ENCODE data around the gene CDH7.

Gene CDH7

GRCh38 chr18:65750389-65751154, at the start of gene CDH7:
Gene CDH7 (plus strand): TSS chr18:65751012. CDS start chr18:65762843, 11,831 bp downstream.
- H3K36me3 ChIP-seq (ENCODE audit: control insufficient read depth, insufficient read depth, low read length): no peaks in the 10 kb centered on the region
- no peak within 1 kb of the TSS for H3K9ac ChIP-seq (ENCODE audit: low read length)
- no peaks in the 10 kb centered on the region for H3K9me3 ChIP-seq (ENCODE audit: control insufficient read depth, low read length)
- H3K27me3 ChIP-seq (ENCODE audit: control insufficient read depth, insufficient read depth, low read length): peaks cover 7% of the 10 kb centered on the region
- no peak within 1 kb of the TSS for H3K4me3 ChIP-seq (ENCODE audit: low read length)
- no peaks in the 10 kb centered on the region for H3K4me1 ChIP-seq (ENCODE audit: control insufficient read depth, insufficient read depth, low read length)

GRCh38 chr18:65704046-65704445, 46.8 kb upstream of the CDH7 start:
- Histone ChIP-seq H3K4me3 (ENCODE audit: low read length) (no peak overlapping the region), H3K9ac (ENCODE audit: low read length) (no peak overlapping the region), H3K27me3 (ENCODE audit: control insufficient read depth, insufficient read depth, low read length) (no peaks in the 10 kb centered on the region), H3K36me3 (ENCODE audit: control insufficient read depth, insufficient read depth, low read length) (no peaks in the 10 kb centered on the region), H3K9me3 (ENCODE audit: control insufficient read depth, low read length) (no peaks in the 10 kb centered on the region), H3K4me1 (ENCODE audit: control insufficient read depth, insufficient read depth, low read length) (no peaks in the 10 kb centered on the region)

GRCh38 chr18:65706646-65707045, 44.2 kb upstream of the CDH7 start:
- no peak overlapping the region for H3K4me3 ChIP-seq (ENCODE audit: low read length)

GRCh38 chr18:65711493-65711892, 39.3 kb upstream of the CDH7 start:
- no peaks in the 10 kb centered on the region for H3K9me3 ChIP-seq (ENCODE audit: control insufficient read depth, low read length)
- H3K4me1 ChIP-seq (ENCODE audit: control insufficient read depth, insufficient read depth, low read length): no peaks in the 10 kb centered on the region

More at GRCh38 chr18:65706646-65707045, 44.2 kb upstream of the CDH7 start:
- H3K36me3 ChIP-seq (ENCODE audit: control insufficient read depth, insufficient read depth, low read length): no peaks in the 10 kb centered on the region
- no peaks in the 10 kb centered on the region for H3K27me3 ChIP-seq (ENCODE audit: control insufficient read depth, insufficient read depth, low read length)
- H3K4me1 ChIP-seq (ENCODE audit: control insufficient read depth, insufficient read depth, low read length): no peaks in the 10 kb centered on the region
- H3K9ac ChIP-seq (ENCODE audit: low read length): no peak overlapping the region
- H3K9me3 ChIP-seq (ENCODE audit: control insufficient read depth, low read length): no peaks in the 10 kb centered on the region

GRCh38 chr18:65721619-65722018, 29.2 kb upstream of the CDH7 start:
- no peak overlapping the region for H3K4me3 ChIP-seq (ENCODE audit: low read length)
- no peaks in the 10 kb centered on the region for H3K4me1 ChIP-seq (ENCODE audit: control insufficient read depth, insufficient read depth, low read length)
- H3K36me3 ChIP-seq (ENCODE audit: control insufficient read depth, insufficient read depth, low read length): no peaks in the 10 kb centered on the region
- H3K27me3 ChIP-seq (ENCODE audit: control insufficient read depth, insufficient read depth, low read length): no peaks in the 10 kb centered on the region
- no peak overlapping the region for H3K9ac ChIP-seq (ENCODE audit: low read length)
- H3K9me3 ChIP-seq (ENCODE audit: control insufficient read depth, low read length): no peaks in the 10 kb centered on the region

More at GRCh38 chr18:65711493-65711892, 39.3 kb upstream of the CDH7 start:
- Histone ChIP-seq H3K27me3 (ENCODE audit: control insufficient read depth, insufficient read depth, low read length) (no peaks in the 10 kb centered on the region), H3K9ac (ENCODE audit: low read length) (no peak overlapping the region), H3K4me3 (ENCODE audit: low read length) (no peak overlapping the region), H3K36me3 (ENCODE audit: control insufficient read depth, insufficient read depth, low read length) (no peaks in the 10 kb centered on the region)

- Histone ChIP-seq H3K36me3 (ENCODE audit: control insufficient read depth, insufficient read depth, low read length) (no peaks in the 10 kb centered on the region), H3K4me3 (ENCODE audit: low read length) (no peak overlapping the region), H3K27me3 (ENCODE audit: control insufficient read depth, insufficient read depth, low read length) (no peaks in the 10 kb centered on the region), H3K4me1 (ENCODE audit: control insufficient read depth, insufficient read depth, low read length) (no peaks in the 10 kb centered on the region), H3K9me3 (ENCODE audit: control insufficient read depth, low read length) (no peaks in the 10 kb centered on the region), H3K9ac (ENCODE audit: low read length) (no peak overlapping the region)
Measured at GRCh38 chr18:65725251-65726050, 25.4 kb upstream of the CDH7 start.

GRCh38 chr18:65735155-65735554, 15.7 kb upstream of the CDH7 start:
- no peak overlapping the region for H3K9ac ChIP-seq (ENCODE audit: low read length)
- no peaks in the 10 kb centered on the region for H3K9me3 ChIP-seq (ENCODE audit: control insufficient read depth, low read length)

GRCh38 chr18:65737471-65737955, 13.3 kb upstream of the CDH7 start:
- no peaks in the 10 kb centered on the region for H3K27me3 ChIP-seq (ENCODE audit: control insufficient read depth, insufficient read depth, low read length)
- H3K36me3 ChIP-seq (ENCODE audit: control insufficient read depth, insufficient read depth, low read length): no peaks in the 10 kb centered on the region
- no peak overlapping the region for H3K9ac ChIP-seq (ENCODE audit: low read length)

More at GRCh38 chr18:65735155-65735554, 15.7 kb upstream of the CDH7 start:
- no peaks in the 10 kb centered on the region for H3K4me1 ChIP-seq (ENCODE audit: control insufficient read depth, insufficient read depth, low read length)
- H3K27me3 ChIP-seq (ENCODE audit: control insufficient read depth, insufficient read depth, low read length): no peaks in the 10 kb centered on the region
- no peaks in the 10 kb centered on the region for H3K36me3 ChIP-seq (ENCODE audit: control insufficient read depth, insufficient read depth, low read length)
- no peak overlapping the region for H3K4me3 ChIP-seq (ENCODE audit: low read length)

GRCh38 chr18:65746936-65747335, 3.9 kb upstream of the CDH7 start:
- Histone ChIP-seq H3K9me3 (ENCODE audit: control insufficient read depth, low read length) (no peaks in the 10 kb centered on the region), H3K4me3 (ENCODE audit: low read length) (no peak overlapping the region)

More at GRCh38 chr18:65737471-65737955, 13.3 kb upstream of the CDH7 start:
- no peak overlapping the region for H3K4me3 ChIP-seq (ENCODE audit: low read length)
- H3K9me3 ChIP-seq (ENCODE audit: control insufficient read depth, low read length): no peaks in the 10 kb centered on the region
- no peaks in the 10 kb centered on the region for H3K4me1 ChIP-seq (ENCODE audit: control insufficient read depth, insufficient read depth, low read length)

GRCh38 chr18:65748321-65748720, 2.5 kb upstream of the CDH7 start:
- H3K36me3 ChIP-seq (ENCODE audit: control insufficient read depth, insufficient read depth, low read length): no peaks in the 10 kb centered on the region
- no peaks in the 10 kb centered on the region for H3K4me1 ChIP-seq (ENCODE audit: control insufficient read depth, insufficient read depth, low read length)
- no peaks in the 10 kb centered on the region for H3K9me3 ChIP-seq (ENCODE audit: control insufficient read depth, low read length)
- no peak overlapping the region for H3K4me3 ChIP-seq (ENCODE audit: low read length)
- H3K9ac ChIP-seq (ENCODE audit: low read length): no peak overlapping the region
- peaks cover 7% of the 10 kb centered on the region for H3K27me3 ChIP-seq (ENCODE audit: control insufficient read depth, insufficient read depth, low read length)

More at GRCh38 chr18:65746936-65747335, 3.9 kb upstream of the CDH7 start:
- Histone ChIP-seq H3K4me1 (ENCODE audit: control insufficient read depth, insufficient read depth, low read length) (no peaks in the 10 kb centered on the region), H3K27me3 (ENCODE audit: control insufficient read depth, insufficient read depth, low read length) (peaks cover 7% of the 10 kb centered on the region), H3K36me3 (ENCODE audit: control insufficient read depth, insufficient read depth, low read length) (no peaks in the 10 kb centered on the region), H3K9ac (ENCODE audit: low read length) (no peak overlapping the region)

GRCh38 chr18:65749841-65750240, 971 bp upstream of the CDH7 start:
- Histone ChIP-seq H3K27me3 (ENCODE audit: control insufficient read depth, insufficient read depth, low read length) (peaks cover 7% of the 10 kb centered on the region), H3K4me1 (ENCODE audit: control insufficient read depth, insufficient read depth, low read length) (no peaks in the 10 kb centered on the region), H3K36me3 (ENCODE audit: control insufficient read depth, insufficient read depth, low read length) (no peaks in the 10 kb centered on the region), H3K9ac (ENCODE audit: low read length) (no peak overlapping the region), H3K4me3 (ENCODE audit: low read length) (no peak overlapping the region), H3K9me3 (ENCODE audit: control insufficient read depth, low read length) (no peaks in the 10 kb centered on the region)

All from mucosa of stomach (tissue), 1 donor.